SKM-1 (cell line): ENCODE data around the gene CDK5RAP3.

ENCODE experiments used
- DNase-seq: peaks from one replicate; lab custom pipeline; 2025; ENCODE audit not compliant: unreplicated experiment; lab: John Stamatoyannopoulos, UW

CDK5RAP3 gene

GRCh38 chr17:48023400-48024148, 52.7 kb downstream of the CDK5RAP3 start:
- no peak for DNase-seq

GRCh38 chr17:48024149-48025039, 53.5 kb downstream of the CDK5RAP3 start:
- no peak for DNase-seq

GRCh38 chr17:48025040-48025903, 54.4 kb downstream of the CDK5RAP3 start:
- peak; percentile 76 for DNase-seq

- DNase-seq = no peak
These were observed 55.1 kb downstream of the CDK5RAP3 start for GRCh38 chr17:48025904-48026501.

GRCh38 chr17:48026502-48027321, 55.8 kb downstream of the CDK5RAP3 start:
- peak; percentile 63 for DNase-seq

GRCh38 chr17:48027322-48027981, 56.5 kb downstream of the CDK5RAP3 start:
- DNase-seq = no peak

- no peak for DNase-seq
These were observed 57.8 kb downstream of the CDK5RAP3 start for GRCh38 chr17:48028736-48029135.

GRCh38 chr17:48030531-48030930, 59.6 kb downstream of the CDK5RAP3 start:
- no peak for DNase-seq
